ENCODE results near the gene PTPRK.

GRCh38 chr6:128499079-128499731, 21.2 kb downstream of the PTPRK start:
- TF ChIP-seq POLR2AphosphoS5 (IDR thresholded peaks at IDR 0.05; ENCODE audit: low read depth, low read length) (no peak), SPI1 (IDR thresholded peaks at IDR 0.05; ENCODE audit: low read depth, low read length) (no peak), POLR2A (IDR thresholded peaks at IDR 0.05; ENCODE audit: low read depth, low read length) (no peak), TAF1 (IDR thresholded peaks at IDR 0.05; ENCODE audit: low read depth, low read length) (no peak)

All from GM12891 (cell line).